Testis (tissue), 2 donors: Measurements from ENCODE around the gene SMG6.

Source experiments
- POLR2A ChIP-seq: fragments of 450-650 bp; IDR thresholded peaks from one replicate; pipeline ENCODE4 v1.6.1; 2017; ENCODE audit warnings: antibody characterized with exemption, mild to moderate bottlenecking, moderate library complexity
- TF ChIP-seq, protein P1 (sequence below), 3 experiments: fragments of 450-650 bp in 2 of 3; fragments of 200-600 bp in 1 of 3; sonication (generic) in 1 of 3; IDR thresholded peaks; one replicate each; pipeline ENCODE4 v1.5.1; 2016 to 2019; ENCODE audit warnings: antibody characterized with exemption in 3 of 3, mild to moderate bottlenecking in 2 of 3, moderate library complexity in 1 of 3

DNA sequence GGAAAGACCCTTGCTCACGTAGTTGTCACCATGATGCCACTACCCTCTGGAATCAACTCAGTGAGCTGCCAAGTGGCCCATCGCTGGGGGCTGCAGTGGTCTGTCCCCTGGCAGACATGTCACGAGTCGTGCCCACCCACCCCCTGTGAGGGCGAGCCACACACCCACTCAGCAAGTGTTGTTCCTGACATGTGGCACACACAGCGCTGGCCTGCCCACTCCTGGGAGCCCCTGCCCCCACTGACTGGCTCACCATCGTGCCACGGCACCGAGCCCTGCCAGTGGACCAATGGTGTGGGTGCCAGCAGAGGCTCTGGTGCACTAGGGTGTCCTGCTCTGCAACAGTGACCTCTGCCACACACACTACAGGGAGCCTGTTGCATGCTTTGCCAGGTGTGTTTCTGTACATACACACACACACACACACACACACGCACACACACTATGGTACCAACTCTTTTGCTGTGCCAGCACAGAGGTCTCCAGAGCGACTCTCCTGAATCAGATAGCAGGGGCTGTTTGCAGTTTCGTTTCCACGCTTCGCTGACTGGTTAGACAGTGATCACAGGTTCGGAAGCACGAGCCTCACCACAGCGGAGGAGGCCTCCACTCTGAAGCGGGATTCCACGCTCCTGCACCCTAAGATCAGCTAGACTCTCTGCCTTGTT, 286.2 kb downstream of the SMG6 start:
- TF ChIP-seq, protein P1, sequence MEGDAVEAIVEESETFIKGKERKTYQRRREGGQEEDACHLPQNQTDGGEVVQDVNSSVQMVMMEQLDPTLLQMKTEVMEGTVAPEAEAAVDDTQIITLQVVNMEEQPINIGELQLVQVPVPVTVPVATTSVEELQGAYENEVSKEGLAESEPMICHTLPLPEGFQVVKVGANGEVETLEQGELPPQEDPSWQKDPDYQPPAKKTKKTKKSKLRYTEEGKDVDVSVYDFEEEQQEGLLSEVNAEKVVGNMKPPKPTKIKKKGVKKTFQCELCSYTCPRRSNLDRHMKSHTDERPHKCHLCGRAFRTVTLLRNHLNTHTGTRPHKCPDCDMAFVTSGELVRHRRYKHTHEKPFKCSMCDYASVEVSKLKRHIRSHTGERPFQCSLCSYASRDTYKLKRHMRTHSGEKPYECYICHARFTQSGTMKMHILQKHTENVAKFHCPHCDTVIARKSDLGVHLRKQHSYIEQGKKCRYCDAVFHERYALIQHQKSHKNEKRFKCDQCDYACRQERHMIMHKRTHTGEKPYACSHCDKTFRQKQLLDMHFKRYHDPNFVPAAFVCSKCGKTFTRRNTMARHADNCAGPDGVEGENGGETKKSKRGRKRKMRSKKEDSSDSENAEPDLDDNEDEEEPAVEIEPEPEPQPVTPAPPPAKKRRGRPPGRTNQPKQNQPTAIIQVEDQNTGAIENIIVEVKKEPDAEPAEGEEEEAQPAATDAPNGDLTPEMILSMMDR (IDR thresholded peaks at IDR 0.05), result no peak
- TF ChIP-seq POLR2A, result no peak
